HG03558 (cell line): Measurements from ENCODE around the gene ROBO1.

Experiments used
- ATAC-seq: cut with Tn5 transposase; IDR thresholded peaks from one replicate; pipeline ENCODE4 v1.9.1; 2021; ENCODE audit warnings: moderate number of reproducible peaks; ENCODE audit not compliant: unreplicated experiment; ENCODE audit errors: extremely low read depth

Gene ROBO1

GRCh38 chr3:79001255-79001654, 766.5 kb downstream of the ROBO1 start:
- ATAC-seq: no peak

- ATAC-seq: no peak
Measured at GRCh38 chr3:78999139-78999538, 768.7 kb downstream of the ROBO1 start.

DNA sequence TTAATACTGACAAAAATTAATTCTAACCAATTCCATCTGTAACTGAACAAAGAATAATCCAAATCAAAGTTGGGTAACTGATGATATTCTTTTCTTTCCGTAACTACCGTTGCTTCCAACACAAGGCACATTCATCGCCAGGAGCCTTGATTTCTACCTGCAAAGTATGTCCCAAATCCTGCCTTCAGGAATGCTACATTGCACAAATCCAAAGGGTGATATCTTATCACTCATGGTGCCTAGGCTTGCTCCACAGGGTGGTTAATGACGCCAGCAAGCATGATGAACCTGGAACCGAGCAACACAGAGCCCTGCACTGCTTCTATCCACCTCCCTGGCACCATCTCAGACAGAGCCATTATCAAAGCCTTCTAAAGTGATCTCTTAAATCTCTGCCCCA, 772.7 kb downstream of the ROBO1 start:
- no peak for ATAC-seq

DNA sequence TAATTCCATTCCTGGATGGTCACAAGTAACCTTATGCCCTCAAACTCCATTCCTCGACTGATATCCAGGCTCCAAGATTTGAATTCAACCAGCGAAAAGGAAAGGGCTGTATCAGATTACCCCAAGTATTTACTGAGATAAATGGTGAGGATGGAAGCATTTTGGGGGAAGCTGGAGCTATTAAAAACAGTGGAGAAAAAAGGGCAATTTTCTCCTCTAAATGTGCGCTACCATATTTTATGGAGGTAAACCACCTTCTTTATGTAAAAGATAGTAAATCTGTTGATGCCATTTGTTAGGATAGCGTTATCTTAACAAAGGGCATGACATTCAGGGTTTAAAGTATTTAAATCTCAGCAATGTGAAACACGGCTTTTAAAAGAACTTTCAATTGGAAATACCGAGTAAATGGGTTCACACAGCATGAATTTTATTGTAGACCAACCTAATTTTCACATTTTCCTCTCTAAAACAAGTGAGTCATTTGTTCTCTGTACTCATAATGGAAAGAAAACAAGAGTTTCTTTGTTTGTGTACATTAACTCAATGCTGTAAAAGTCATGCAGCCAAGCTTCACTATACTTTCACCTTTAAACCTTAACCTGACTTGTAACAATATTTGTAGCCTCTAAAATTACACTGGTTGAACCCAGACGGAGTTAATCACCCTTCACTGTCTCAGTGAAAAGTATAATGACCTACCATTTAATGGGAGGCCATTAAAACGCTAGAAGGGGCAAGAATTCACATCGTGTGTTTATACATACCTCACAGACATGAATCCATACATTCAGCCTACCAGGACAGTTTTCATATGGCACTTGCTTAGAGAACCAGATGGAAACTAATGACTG, 773.4 kb downstream of the ROBO1 start:
- ATAC-seq: no peak

DNA sequence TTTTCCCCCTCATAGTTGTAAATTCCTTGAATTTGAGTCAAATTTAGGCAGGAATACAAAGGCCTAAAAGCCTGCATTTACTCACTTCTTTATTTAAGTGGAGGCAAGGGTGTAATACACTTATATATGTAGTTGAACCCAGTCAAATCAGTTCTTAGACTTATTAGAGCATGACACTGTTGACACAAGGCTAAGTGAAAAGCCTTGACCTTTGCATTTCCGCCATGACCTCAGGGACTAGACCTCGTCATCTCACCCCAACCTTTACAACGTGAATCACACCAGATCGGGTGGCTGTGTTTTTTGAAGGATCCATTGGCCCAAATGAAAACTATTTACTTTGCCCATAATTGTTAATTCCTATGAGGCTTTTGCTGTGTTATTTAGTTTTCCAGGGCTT, 774.4 kb downstream of the ROBO1 start:
- no peak for ATAC-seq

GRCh38 chr3:78992830-78993229, 775.0 kb downstream of the ROBO1 start:
- ATAC-seq: no peak

DNA sequence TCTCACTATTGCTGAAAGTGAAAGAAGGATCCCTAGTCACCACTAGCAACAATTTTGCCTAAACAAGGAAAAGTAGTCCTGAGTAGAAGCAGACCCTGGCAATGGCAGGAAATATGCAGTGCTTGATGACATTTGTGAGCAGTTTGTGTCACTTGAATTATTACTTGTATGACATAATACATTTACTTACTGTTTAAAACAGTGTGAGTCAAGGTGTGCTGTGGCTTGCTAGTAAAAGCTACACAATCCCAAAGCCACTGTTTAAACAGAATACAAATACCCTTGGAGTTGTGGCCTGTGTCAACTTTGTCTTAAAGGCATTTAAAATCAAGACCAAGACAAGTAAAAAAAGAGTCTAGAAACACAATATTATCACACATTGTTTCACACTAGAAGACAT, 775.4 kb downstream of the ROBO1 start:
- no peak for ATAC-seq

- ATAC-seq: no peak
Measured at GRCh38 chr3:78991656-78992055, 776.1 kb downstream of the ROBO1 start.

- ATAC-seq: no peak
Measured at GRCh38 chr3:78990156-78990555, 777.6 kb downstream of the ROBO1 start.

DNA sequence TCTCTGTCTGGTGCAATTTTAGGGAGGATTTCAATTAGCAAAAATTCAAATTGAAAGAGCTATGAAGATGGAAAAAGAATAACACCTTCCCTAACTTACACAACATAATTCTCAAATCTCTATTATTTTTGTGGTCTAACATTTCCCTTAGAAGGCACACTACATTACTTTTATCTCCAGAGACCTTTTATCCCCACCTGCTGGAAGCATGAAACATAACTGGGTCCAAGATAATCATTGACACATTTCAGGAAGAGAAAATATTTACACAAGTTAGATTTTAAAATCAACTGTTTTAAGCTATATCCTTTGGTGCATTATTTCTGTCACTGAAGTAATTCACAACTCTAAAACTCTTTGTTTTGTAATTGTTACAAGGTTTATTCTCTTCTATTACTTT, 779.5 kb downstream of the ROBO1 start:
- ATAC-seq: no peak

DNA sequence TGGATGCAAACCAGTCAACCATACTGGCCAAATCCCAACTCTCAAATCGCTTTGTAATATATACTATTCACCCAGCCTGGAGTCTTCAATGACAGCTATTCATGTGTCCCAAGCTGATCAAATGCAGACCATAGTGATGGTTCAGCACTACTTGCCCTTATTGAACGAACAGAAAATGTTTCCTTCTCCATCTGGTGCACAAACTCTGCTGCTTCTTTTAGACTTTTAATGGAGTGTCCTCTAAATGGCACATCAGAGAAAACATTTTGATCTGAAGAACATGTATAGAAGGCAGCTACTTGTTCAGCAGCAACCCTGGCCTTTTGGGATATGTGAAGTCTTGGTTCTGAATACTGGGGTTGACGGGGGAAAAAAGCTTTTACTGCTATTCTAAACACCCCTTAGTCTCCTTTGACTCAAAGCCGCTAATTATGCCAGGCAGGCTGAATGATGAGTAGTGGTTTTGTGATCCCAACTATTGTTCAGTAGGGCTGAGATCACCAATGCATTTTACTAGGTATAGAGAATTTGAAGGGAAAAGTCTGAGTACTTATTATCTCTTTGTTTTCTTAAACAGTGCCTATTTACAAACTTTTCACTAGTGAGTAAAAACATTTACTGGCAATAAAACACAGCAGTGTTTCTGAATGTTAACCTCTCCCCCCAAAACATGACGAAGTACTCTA, 781.2 kb downstream of the ROBO1 start:
- ATAC-seq: no peak

- no peak for ATAC-seq
Measured at GRCh38 chr3:78985981-78986380, 781.8 kb downstream of the ROBO1 start.

DNA sequence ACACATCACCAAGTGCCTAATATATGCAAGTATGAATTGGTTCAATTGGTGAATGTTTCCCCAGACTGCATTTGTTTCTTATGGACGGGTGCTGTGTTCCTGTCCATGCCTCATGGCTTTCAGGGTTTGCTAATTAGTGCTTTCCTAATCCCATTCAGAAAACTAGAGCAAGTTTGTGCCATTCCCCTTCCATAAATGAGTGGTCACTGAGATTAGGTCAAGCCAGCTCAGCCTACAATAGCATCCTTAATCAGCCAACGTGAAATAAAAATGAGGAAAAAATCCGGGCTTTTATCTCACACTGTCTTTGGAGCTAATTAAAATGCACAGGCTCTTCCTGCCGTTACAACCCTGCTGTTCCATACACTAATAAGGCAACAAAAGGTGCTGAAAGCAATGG, 788.8 kb downstream of the ROBO1 start:
- no peak for ATAC-seq

- ATAC-seq: no peak
Measured at GRCh38 chr3:78978037-78978436, 789.8 kb downstream of the ROBO1 start.

GRCh38 chr3:78977073-78977472, 790.7 kb downstream of the ROBO1 start:
- ATAC-seq: no peak

- ATAC-seq: no peak
Measured at GRCh38 chr3:78976200-78976599, 791.6 kb downstream of the ROBO1 start.

- ATAC-seq: no peak
Measured at GRCh38 chr3:78974181-78974790, 793.5 kb downstream of the ROBO1 start.

- ATAC-seq: no peak
Measured at GRCh38 chr3:78972617-78973301, 795.0 kb downstream of the ROBO1 start.

DNA sequence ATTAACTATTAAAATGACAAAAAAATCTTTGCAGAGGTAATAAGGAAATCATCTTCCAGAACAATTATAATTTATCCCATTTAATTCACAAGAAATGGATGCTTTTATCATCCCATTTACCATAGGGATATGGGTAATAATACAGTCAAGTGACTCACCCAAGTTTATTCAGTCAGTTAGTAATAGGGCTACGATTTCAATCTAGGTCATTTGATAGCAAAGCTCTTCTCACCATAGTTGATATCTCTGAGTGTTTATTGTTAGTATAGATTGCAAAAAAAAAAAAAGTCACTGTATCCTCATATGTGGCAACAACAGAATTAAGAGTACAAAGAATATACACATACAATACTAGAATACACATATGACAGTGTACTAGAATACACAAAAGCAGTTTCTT, 797.1 kb downstream of the ROBO1 start:
- ATAC-seq: no peak

DNA sequence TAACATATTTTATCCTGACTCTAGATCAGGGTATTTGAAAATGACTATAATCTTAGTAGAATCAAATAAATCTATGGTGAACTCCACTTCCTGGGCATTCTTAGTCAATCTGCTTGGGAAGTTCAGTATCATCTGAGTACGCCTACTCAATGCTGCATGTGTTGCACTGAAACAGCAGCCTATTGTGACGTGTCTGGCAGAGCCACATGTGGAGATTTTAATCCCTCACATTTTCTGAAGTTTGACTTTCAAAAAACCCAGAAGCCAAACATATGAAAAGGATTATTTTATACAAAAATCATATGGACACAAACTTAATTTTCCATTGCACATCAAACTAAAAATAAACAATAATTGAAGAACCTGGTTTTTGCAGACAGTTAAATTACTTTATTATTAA, 798.3 kb downstream of the ROBO1 start:
- no peak for ATAC-seq

DNA sequence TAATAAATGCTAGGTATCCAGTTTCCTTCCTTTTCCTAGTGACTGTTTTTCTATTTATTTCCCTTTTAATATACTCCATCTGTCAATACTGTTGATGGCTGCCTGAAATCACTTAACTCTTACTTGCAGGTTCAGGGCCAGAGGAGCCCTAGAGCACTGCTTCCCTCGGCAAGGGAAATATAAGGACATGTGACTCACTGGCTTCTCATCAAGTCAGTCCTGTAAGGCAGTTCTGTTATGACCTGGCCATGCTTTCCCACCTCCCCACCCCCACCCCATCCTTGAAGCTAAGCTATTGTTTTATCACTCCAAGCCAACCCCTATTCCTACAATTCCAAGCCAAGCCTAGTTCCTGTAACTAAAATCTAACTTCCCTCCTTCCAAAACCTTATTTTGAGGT, 800.7 kb downstream of the ROBO1 start:
- no peak for ATAC-seq
